GDM1 (cell line): ENCODE results near the gene PTH2.

ENCODE experiments used
- DNase-seq: peaks from one replicate; lab custom pipeline; 2025; lab: John Stamatoyannopoulos, UW

Gene PTH2

DNA sequence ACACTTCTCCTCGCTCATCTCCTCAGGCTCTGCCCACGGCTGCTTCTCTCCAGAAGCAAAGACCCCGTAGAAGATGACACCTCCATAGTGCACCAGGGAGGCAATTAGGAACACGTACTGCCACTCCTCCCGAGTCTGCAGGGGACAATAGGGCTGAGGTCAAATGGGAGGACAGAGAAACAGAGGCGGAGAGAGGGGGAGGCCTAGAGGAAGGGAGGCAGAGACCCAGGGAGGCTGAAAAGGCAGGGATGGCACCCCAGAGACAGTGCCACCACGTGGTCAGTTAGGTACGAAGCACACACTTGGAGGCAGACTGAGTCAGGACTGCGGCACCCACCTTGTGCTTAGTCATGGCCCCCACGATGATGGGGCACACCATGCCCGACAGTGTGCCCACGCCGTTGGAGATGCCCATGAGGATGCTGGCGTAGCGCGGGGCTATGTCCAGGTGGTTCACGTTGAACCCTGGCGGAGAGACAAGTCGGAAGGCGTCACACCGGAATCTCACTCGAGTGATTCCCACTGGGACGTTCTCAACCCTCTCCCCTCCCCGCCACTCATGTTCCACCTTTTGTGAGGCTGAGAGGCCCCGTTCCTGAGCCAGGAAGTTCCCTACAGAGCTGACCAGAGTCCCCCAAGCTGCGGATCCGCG, 7.6 kb upstream of the PTH2 start:
- DNase-seq: peak; percentile 30

DNA sequence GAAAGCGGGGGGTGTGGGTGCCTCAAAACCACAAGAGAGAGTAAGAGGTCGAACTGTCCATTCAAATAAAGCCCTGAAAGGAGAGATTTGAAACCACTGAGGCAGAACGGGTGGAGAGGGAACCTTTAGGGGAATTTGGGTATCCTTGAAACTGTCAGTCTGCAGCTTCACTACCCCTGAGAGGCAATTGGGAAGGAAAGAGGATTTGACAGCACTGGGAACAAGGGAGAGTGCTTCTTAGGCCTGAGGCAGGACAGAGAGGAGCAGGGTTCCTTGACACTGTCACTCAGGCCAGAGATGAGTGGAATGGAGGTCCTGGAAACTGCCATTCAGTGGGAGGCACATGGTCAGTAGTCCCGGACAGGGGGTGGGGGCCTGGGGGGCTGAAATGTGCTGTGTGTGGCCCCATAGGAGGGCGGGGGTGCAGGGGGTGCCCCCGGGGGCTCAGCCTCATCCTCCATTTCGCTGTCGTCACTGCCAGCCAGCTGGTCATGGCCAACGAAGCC, 7.0 kb upstream of the PTH2 start:
- no peak for DNase-seq

DNA sequence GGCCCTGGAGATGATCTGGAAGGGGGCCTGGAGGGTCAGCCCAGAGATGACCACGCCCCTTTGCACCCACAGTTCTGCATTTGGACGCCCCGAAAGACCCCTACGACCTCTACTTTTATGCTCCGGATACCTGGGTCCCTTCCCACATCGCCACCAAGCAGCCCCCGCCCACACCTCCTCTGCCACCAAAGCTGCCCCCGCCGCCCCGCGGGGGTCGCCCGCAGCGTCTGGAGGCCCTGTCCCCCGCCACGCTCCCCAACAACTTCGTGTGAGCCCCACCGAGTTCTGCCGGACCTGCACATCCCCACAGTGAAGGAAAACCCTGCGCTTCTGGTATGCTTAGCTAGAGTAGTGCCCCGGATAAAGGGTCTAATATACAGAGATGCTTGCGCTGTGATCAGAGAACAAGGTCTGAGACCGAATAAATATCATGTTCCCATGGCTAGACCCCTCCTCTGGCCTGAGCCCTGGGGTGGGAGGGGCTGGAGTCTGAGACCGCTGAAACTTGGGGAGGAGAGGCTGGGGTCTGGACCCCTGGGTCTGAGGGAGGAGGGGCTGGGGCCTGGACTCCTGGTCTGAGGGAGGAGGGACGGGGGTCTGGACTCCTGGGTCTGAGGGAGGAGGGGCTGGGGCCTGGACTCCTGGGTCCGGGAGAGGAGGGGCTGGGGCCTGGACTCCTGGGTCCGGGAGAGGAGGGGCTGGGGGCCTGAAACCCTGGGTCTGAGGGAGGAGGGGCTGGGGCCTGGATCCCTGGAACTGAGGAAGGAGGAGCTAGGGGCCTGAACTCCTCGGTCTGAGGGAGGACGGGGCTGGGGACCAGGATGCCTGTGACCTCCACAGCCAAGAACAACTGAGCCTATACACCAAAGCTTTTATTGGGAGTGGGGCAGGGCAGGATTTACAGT, 5.6 kb upstream of the PTH2 start:
- DNase-seq: no peak

DNA sequence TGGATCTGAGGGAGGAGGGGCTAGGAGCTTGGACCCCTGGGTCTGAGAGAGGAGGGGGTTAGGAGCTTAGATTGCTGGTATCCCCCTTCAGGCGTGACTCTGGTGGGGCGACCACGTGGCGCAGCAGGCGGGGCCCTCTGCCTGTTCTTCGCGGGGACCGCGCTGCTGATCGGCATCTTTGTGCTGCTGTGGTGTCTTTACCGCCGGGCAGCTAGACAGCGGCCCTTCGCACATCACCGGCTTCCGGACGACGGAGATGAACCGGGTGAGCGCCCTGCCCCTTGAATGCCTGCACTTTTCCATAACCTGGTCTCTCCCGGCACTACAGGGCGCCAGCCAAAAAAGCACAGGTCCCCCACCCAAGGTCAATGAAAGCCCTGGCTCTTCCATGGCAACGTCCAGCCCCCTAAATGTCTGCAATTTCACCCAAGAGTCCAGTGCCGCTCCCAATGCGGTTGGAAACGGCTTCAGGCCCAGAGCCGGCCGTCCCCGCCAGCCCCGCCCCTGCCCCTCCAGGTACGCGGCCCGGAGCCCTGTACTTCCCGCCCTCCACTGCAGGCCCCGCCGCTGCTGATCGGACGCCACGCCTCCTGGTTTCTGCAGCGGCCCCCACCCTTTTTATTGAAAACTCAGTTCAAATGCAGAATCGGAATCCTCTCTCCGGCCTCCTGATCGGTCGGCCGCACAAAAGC, 4.8 kb upstream of the PTH2 start:
- no peak for DNase-seq

DNA sequence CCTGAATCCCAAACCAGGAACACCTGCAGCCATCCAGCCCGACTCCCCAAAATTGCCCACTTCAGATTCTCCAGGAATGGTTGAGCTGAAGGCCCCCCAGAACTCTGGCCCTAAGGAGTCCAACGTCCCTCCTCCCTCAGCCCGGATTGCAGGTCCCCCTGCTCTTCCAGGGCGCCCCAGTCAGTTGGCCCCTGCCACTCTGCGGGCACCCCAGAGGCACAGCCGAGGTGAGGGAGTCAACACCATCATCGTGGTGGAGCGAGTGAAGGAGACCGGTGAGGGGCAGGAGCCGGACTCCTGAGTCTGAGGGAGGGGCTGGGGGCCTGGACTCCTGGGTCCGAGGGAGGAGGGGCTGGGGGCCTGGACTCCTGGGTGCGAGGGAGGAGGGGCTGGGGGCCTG, 4.1 kb upstream of the PTH2 start:
- no peak for DNase-seq

DNA sequence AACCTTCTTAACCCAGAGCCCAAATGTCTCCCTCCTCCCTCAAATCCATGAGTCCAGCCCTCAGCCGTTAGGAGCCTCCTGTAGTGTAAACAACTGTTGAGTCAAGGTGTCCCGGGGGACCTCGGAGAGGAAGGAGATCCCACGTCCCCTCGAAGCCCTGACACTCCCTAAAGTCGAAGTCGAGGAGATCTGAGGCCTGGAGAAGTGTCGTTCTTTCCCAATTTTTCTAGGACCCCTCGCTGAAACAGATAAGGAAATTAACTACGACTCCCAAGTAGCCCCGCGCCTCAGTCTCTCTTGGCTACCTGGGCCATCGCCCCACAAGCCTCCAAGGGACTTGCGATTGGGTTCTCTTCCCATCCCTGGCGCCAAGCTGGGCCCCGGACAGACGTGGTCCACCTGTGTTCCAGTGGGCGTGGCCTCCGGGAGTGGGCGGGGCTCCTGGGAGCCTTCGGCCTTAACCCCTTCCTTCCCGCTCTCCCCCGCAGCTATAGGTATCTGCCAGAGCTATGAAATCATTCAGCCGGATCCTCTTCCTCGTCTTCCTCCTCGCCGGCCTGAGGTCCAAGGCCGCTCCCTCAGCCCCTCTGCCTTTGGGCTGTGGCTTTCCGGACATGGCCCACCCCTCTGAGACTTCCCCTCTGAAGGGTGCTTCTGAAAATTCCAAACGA, 2.8 kb upstream of the PTH2 start:
- DNase-seq: peak; percentile 77

DNA sequence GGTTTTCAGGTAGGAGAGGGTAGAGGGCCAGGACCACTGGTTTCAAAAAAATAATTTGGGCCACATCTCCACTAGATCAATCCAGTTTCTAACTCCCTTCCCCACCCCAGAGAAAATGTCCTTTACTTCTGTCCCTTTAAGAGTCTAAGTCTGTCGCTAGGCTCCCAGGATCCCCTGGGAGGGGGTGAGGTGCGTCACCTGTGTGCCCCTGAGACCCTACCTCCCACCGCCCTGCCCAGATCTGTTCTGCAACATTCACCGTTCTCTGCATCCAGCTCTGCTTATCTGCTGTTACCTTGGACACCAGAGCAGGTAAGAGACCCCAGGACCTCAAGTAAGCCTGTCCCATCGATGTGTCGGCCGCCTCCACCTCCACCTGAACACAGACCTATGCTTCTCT, 1.9 kb upstream of the PTH2 start, which contains the start of gene GFY:
Gene GFY (plus strand): TSS at position 211 of the 400 bp plus-strand sequence. CDS start 1,043 bp downstream, outside the sequence.
- no peak for DNase-seq

DNA sequence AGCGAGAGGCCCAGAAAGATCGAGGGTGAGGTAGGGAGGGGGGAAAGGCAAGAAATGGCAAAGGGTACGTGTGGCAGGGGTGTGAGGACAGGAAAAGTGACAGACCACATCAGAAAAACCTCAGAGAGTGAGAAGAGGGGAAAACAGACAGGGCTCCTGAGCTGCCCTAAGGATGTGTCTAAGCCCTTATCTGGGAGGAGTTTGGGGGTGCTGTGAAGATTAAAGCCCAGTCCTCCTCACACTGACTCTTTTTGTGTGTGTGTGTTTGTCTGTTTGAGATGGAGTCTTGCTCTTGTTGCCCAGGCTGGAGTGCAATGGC, 703 bp upstream of the PTH2 start:
- DNase-seq: no peak

DNA sequence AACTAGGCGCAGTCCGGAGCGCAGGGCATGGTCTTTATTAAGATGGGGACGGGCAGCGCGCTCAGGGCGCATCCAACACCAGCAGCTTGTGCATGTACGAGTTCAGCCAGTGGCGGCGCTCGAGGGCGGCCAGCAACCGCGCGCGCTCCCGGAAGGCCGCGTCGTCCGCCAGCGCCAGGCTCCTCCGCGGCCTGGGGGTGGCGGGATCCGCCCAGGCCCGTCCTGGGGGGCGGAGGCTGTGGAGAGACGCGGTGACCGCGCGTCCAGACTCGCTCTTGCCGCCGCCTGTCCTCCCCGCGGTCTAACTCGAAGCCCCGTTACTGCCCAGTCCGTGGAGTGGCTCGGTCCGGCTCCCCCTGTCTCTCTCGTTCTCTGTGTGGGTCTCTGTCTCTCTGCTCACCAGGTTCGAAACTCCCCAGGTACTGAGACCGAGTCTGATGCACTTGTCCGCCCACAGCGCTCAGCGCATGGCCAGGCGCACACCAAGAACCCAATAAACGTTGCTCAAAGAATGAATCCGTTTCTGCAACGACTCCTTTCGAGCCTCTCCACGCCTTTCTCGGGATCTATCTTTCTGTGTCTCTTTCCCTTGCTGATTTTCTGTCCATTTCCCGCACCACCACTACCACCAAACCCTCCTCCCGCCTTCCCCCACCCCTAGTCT, 702 bp downstream of the PTH2 start:
- no peak for DNase-seq

DNA sequence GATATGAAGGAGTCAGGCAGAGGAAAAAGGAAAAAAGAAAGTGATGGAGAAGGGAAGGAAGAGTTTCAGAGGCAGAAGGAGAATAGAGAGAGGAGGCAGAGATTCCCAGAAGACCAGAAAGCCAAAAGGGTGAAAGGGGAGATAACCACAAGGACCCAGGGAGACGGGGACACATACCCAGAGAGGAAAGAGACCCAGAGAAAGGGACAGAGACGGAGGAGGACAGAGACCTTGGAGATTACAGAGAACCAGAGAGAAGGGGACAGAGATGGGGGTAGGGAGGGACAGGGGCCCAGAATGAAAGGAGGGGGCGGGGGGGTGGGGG, 1.4 kb downstream of the PTH2 start:
- no peak for DNase-seq

DNA sequence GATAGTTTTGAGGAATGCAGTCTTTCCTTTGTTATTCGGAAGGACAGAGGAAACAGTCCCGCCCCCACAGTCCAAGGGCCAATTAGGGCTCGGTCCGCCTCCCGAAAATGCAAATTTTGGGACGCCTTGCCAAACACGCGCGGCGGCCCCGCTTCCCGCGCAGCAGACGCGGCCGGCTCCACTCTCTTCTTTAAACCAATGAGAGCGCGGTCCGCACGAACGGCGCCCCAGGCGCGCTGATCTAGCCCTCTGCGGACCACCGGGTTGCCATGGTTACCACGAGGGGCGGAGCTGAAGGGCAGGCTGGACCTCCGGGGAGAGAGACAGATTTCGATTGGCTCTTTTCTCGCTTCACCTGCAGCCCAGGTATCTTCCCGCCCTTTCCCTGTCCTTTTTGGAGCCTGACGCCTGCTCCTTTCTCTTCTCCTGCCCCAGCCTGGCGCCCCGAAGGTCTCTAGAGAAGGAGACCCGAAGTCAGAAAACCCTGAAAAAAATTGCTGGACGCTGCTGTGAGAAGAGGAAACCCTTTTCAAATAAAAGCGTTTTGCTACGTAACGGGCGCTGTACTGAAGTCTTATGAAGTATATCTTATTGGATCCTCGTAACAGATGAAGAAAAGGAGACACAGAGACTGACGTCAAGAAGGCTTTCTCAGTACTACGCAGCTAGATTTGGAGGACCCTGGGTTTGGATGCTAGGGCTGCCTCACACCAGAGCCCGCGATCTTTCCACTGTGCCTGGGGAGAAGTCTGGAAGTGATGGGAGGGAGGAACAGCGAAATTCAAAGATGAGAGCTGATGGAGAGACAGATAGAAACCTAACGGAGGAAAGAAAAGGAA, 2.0 kb downstream of the PTH2 start:
- DNase-seq: peak; percentile 56

DNA sequence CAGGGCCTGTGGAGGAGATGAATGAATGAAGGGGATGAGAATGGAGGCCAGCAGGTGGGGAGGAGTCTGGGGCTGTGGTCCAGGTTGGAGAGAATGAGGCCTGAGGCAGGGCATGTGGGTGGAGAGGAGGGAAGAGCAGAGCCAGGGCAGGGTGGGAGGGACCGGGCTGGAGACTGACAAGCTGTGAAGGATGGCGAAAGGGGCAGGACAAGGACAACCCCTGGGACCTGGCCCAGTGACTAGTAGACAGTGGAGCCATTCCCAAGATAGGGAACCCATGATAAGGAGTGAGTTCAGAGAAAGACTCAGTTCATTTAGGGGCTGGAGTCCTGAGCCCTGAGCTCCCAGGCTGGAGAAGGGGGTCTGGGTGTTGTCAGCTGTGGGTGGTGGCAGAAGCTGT, 3.0 kb downstream of the PTH2 start:
- no peak for DNase-seq

DNA sequence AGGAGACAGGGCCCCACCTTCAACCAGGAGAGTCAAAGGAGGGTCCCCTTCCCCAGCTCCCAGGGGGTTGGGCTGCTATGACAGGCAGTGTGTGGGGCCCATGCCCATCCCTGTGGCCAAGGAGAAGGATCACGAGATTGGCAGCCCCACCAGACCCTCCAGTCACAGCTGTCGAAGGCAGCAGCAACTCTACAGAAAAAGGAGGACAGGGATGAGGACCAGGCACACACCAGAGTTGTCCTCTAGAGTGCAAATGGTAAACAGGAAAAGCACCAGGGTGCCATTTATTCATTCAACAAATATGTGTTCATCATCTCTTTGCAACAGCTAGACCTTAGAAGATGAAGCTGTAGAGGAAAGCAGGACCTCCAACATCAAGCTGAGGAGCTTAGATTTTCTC, 4.1 kb downstream of the PTH2 start:
- no peak for DNase-seq

DNA sequence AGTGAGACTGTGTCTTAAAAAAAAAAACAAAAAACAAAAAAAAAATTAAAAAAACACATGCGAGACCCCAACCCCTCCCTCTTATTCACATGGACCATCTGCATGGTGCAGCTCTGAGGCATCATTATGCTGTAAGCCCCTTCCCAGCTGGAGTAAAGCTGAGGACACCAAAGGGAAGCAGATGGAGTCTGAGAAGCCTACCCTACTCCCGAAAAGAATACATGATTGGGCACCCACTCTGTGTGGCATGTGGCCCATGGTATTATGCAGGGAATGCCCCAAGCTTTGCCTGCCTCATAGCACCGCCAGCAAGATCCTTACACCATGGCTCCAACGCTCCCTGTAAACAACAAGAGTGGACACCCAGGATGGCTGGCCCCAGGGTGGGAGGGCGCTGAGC, 4.7 kb downstream of the PTH2 start:
- DNase-seq: no peak

DNA sequence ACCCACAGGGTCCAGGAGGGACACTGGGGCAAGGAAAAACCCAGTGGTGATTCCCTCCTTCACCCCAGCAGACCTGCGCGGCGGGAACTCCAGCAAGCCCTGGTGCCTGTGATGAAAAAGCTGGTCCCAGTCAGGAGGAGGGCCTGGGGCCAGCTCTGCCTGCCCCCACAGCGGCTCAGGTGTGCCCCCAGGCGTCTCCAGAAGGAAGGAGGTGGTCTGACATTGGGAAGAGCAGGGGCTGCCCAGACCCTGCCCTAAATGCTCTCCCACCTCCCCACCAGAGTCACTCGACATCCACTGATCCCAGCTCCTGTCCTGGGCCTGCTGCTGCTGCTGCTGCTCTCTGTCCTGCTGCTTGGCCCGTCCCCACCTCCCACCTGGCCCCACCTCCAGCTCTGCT, 6.2 kb downstream of the PTH2 start:
- DNase-seq: no peak

DNA sequence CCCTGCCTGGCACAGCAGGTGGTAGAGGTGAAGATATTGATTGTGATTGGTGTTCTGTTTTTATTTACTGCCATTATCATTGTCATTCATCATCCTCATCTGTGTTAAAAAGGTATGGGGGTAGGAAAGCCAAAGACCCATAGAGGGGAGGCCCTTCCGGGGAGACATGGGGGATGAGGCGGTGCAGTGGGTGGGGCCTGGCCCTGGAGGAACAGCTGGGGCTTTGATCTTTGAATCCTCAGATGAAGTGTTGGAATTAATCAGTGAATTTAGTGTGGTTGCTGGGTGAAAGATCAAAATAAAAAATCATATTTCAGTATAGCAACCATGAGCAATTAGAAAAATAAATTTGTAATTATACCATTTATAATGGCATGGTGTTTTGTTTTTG, 7.4 kb downstream of the PTH2 start:
- DNase-seq: no peak

DNA sequence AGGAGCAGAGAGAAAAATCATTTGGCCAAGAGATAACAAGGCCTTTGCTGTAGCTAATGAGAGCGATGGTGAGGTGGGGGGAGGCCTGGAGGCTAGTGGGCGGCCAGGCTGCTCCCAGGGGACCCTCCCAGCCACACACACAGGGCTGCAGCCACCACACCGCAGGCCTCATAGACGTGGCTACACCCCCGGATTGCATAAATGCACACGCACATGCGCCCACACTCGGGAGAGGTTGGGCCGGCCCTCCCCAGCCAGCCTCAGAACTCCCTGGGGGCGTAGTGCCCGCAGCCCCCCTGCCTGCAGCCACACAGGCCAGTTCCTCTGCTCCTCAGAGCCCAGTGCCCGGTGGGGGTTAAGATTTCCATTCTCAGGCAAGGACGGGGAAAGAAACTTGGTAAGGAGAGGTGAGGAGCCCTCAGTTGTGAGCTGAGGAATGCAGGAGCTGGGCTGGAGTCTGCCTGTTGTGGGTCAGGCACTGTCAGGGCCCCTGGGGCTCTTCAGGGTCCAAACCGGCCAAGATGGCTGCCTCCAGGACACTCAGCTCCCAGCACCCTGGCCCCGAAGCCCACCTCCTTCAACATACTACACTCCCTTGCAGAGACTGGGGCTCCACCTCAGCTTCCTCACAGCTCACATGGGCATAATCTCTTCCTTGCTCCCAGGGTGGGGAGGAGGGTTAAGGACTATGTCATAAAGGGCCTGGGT, 8.0 kb downstream of the PTH2 start:
- no peak for DNase-seq

DNA sequence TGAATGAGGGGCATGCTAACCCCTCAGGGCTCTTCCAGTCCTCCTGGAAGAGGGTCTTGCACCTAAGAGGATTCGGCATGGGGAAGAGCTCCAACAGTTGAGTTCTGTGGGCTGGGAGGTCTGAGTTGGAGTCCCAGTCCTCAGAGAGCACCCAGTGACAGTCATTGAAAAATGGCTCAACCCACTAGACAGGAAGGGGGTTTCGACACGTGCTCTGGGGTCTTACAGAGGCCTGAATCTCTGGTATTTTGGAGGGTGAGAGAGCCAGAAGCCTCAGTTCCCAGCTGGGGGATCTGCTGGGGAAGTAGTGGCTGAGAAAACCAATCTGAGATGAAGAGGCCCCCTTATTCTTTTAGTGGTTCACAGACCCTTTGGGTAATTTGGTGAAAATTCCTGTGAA, 9.0 kb downstream of the PTH2 start:
- no peak for DNase-seq

DNA sequence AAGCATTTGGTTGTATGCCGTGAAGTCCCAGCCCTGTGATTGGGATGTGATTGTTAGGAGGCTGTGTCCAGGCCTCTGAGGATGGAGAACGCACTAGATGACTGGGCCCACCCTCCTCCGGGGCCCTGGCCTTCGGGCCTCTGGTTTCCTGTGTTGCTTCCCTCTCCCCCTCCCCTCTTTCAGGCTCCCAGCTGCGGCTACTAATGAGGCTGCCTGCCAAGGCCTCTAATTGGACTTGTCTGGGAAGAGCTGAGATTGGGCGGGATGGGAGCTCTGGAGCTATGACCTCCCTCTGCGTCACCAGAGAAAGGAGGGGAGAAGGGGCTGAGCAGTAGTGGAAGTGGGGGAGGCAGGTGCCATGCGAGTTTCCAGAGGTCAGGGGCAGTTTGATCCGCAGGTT, 9.9 kb downstream of the PTH2 start:
- DNase-seq: no peak

DNA sequence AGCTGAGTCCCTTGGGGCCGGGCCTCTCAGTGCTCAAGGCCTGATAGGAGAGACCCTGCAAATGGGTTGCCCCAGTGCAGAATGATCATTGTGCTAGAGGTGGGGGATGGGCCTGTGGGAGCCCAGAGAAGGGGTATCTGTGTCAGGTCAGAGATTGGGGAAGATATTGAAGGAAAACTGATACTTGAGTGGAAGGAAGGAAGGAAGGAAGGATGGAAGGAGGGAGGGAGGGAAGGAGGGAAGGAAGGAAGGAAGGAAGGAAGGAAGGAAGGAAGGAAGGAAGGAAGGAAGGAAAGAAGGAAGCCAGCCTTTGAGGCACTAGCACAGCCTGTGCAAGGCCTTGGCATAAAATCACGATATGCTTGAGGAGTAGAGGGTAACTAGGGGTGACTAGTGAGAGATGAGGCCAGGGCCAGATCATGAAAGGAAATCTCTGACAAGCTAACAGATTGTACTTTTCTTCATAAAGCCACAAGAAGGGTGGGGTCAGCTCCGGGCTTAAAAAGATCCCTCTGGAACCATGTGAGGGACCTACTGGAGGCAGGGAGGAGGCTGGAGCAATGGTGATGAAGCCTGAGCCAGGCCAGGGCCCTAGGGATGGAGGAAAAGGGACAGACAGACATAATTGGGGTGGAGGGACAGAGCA, 11.4 kb downstream of the PTH2 start:
- no peak for DNase-seq
